ENCODE measurements around the gene PAX8.
"Not testable (repeated sequence)": the region's sequence is repeated elsewhere in the genome, so short reads cannot be mapped to it uniquely, and the experiment has no call there.

PAX8 gene

DNA sequence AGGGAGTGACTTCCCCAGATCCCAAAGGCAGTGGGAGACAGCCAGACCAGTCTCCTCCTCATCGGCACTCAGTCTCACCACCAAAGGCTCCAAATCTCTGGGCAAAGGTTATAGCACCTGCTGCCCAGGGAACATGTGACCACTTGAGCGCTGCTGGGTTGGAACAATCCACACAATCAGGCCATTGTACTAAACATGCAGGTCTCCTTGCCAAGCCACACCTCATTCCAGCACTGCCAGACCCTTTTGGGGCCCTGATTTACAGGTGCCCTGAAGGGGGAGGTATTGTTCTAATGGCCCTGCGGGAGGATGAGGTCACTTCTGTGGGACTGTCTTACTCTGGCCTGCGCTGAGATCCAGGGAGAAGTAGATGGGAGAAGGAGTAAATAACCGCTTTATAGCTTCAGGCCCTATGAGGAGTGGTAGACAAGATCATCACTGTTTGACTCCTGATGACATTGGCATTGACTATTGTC lies 10.0 kb upstream of the PAX8 start:
- not testable (repeated sequence) for DNase-seq (ENCODE audit: low spot score)

DNA sequence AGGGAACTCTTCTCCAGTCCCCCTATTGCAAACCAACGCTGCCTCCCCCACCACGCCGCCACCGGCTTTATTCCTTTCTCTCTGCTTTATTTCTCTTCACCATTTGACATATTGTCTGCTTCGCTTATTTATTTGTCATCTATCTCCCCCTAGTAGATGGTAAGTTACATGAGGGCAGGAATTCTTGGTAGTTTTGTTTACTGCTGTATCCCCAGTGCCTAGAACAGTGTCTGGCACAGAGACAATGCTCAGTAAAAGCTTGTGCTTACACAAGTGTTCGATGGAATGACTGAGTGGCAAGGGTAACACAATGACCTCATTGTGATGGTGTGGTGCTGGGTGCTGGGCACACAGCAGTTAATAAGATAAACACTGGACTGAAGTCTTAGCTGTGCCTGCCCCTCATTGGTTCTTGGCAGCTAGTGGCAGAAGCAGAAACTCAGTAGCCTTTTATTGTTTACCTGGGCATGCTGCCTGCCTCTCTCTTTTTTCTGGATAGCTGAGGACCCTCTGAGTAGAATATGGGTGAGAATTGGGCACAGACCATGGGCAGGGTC lies 9.5 kb upstream of the PAX8 start:
- DNase-seq (ENCODE audit: low spot score) = not testable (repeated sequence)

DNA sequence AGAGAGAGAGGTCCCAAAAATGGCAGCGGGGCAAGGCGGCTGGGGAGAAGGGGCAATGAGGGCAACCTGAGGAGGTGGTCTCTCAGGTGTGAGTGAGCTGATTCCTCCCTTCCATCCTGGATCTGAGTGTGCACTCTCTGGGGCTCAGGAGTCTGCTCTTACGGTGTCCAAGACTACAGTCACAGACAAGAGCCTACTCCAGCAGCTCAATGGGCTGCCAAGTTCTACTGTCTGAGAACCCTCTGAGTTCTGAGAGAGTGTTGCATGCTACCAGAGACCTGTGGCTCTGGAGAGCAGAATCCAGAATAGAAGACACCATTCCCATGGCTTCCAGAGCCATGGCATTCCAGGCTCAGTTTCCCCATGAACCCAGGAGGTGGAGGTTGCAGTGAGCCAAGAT lies 7.1 kb upstream of the PAX8 start:
- no peak for DNase-seq (ENCODE audit: low spot score)

DNA sequence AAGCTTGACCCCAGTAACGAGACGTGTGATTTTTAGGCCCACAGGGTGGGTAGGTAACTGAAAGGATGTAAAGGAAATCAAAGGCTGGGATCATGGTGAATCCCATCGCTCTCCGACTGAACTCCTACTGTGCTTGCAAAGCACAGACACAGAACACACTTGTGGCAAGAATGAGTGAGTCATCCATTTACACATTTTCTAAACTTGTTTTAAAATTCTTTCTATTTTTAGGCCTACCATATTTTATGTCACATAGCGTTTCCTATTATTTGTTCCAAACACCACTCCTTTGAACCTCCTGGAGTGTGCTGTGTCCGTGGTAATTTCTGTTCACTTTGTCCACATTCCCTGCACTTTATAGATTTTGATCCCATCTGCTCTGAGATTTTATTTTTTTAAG lies 6.3 kb upstream of the PAX8 start:
- DNase-seq (ENCODE audit: low spot score) = not testable (repeated sequence)

DNA sequence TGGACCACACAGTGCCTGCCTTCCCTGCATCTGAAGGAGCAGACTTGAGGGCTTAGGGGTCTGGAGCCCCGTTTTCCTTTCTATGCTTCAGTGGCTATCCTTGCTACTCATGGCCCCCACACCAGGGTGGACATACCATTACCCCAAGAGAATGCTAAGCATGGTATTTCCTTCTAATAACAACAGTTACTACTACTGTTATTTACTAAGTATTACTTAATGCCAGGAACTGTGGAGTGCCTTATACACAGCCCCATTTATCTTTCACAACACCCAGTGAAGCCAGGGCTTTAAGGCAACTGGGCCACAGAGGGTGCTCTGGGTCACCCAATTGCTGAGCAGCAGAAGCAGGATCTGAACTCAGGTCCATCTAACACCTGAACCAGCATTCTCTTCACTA lies 5.8 kb upstream of the PAX8 start:
- no peak for DNase-seq (ENCODE audit: low spot score)

DNA sequence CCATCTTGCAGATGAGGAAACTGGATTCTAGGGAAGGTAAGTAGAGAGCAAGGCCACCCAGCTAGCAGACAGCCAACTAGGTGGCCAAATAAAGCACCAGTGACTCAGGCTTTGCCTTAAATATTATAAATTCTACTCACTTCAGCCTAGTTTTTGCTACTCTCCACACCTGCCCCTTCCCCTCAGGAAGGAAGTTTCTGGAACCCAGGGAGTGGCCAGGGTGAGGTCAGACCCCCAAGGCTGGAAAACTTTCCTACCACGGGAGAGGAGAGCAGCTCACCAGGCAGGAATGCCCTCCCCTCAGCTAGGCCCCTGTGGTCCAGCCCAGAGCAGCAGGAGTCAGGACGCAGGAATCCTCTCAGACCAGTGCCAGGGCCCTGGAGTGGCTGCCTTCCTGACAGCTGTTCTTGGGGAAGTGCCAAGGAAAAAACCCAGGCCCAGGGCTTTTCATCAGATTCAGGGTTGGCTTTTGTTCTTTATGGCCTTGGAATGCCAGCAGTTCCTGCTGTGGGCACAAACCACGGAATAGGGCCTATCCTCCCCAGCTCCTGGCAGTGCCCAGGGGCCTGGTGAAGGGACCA lies 5.1 kb upstream of the PAX8 start:
- no peak for DNase-seq (ENCODE audit: low spot score)

DNA sequence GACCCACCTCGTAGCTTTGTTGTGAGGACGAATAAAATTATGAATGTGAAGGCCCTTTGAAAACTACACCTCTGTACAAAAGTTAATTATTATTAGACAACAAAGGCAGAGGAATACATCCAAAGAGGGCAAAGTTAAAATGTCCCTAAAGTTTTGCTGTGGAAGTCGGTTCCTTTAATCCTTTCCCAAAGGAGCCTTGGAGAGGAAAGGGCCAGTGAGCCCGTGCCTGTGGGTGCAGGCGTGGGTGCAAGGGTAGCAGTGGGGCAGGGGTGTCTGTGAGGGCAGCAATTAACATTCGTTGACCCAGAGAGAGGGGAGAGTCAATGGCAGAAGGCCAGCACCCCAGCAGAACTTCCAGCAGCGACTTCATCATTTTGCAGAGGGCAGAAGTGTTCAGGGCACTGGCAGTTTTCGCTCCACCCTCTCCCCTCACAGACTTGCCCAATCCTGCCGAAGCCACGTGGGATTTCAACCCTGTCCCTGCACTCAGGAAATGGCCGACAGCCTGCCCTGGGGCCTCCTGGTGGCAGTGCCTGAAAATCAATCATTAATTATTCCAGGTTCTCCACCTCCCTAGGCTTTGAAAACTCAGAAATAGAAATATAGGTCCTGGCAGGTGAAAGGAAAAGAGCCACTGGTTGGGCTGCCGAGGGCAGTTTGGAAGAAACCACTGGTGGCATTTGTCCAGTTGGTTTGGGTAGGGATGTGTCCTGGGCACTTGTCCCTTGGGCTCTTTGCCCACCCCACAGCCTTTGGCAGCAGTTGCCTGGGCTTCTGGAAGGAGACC lies 4.2 kb upstream of the PAX8 start:
- DNase-seq (ENCODE audit: low spot score) = no peak

DNA sequence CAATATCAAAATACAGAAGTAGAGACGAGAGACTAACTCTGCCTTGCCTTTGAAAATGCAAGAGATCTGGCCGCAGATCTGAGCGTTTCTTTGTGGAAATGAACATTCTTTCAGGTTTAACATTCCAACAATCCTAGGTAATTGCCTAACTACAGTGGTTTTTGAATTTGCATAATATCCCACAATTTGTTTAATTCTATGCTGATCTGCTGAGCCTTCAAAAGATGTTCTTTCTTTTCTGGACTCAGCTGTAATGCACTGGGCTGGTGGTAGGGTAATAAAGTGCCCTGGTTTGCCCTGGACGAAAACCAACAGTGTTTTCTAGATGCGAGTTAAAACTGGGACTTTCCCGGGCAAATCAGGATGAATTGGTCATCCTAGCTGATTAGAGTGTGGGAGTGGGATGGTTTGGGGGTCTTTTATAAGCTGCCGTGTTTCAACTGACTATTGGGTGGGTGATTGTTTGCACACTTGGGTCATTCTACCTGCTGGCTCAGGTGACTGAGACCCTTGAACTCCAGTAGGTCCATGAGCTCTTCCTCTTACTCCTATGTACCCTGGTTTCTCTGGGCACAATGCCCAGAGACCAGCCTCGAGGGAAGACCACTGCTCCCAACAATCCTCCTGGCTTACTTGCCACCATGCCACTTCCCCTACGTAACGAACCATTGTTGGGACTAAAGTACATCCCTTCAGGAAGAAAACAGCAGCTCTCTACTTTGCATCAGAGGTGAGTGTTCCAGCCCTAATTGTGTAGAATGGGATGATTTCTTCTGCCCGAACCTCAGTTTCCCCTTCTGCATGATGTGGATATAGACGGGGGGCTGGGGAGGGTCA lies 3.4 kb upstream of the PAX8 start:
- DNase-seq (ENCODE audit: low spot score) = no peak

DNA sequence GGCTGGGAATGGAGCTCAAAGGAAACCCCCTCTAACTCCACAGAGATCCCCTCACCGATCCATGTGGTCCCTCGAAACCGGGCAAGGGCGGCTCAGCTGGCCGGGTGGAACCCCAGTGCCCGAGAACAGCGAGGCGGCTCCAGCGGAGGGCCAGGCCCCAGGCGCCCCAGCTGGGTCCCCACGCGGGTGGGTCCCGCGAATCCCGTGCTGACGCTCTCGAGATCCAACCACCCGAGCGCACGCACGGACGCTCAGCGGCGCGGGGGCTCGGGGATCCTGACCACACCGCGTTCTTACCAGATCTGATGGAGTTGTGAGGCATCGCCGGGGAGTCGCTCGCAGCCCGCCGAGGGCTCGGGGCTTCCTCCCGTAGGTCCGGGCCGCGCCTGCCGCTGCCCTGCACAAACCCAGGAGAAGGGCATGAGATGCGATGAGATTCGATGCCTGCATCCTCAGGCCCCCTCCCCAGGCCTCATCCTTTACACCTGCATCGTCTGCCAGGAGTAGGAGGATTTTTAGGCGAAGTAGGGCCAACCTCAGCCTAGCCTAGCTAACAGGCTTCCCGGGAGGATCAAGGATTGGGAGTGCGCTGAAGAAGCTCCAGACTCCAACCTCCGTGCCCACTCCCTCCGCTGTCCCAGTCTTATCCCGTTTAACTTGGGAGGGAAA lies 514 bp downstream of the PAX8 start:
- DNase-seq (ENCODE audit: low spot score) = no peak

DNA sequence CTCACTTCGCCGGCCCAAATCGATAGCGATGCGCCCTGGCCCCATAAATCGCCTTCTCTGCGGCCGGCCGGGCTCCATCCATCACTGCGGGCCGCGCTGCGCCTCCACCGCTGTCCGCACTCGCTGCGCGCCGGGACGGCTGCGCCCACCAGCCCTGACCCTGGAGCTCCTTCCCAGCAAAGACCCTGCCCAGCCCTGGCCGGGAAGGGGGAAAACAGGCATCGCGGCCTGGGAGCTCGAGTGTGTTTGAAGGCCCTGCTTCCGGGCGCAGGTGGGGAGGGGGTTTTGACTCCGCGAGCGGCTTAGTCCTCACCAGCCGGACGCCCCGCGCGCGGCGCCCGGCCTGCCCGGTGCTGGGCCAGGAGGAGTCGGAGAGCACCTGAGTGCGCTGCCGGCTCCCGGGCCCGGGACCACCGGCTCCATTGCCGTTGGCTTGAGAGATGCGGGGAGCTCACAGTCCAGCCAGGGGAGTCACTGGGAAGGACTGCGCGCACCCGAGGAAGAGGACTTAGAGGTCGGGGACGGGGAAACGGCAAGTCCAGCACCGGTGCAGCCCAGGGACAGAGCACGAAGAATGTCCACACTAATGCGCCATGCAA lies 1.1 kb downstream of the PAX8 start:
- DNase-seq (ENCODE audit: low spot score) = no peak

DNA sequence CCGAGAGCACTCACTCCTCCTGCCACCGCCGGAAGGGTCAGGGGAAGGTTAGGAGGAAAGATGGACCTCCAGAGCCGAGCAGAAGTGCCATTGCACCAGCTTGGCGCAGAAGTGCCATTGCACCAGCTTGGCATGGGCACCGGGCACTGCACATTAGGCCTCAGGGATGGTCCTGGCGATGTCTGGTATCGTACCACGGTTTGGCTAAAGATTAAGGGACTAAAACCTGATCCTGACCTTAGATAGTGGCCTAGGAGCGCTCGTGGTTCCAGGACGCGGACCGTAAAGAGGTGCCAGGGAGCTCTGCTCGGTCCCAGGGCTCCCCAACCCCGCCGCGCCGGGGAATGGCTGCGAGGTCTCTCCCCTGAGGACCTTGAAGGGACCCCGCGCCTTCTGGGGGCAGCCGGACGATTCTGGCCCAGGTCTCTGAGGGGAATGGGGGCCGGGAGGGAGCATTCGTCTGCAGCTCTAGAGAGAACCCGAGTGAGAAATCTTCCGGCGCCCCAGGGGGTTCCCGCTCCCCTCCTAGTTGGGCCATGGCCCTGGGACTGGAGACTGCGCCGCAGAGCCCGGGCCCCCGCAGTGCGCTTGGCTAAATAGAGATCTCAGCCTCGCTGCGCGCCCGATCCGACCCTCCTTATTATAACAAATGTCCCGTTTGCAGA lies 1.8 kb downstream of the PAX8 start:
- no peak for DNase-seq (ENCODE audit: low spot score)

DNA sequence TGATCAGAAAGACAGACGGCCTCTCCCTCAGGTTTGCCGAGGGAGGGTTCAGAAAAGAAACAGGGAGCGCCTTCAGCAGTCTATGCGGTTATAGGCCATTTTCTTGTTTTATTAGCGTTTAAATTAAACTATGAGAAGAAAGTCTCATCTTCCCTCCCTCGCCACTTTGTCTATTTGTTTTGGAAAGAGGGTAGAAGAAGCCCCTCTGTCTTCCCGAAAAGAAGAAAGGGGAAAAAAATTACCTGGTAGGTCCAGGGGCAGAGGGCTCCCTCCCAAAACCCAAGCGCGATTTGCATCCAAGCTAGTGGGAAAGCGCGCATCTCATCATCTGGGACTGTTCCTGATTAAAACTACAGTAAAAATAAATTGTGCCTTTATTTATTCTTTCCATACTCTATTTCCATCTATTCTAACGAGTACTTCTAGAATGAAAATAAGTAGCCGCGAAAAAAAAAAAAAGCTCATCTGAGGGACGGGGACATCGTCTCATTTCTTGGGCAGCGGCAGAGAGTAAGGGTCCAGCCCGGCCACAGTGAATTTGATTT lies 2.4 kb downstream of the PAX8 start:
- no peak for DNase-seq (ENCODE audit: low spot score)

DNA sequence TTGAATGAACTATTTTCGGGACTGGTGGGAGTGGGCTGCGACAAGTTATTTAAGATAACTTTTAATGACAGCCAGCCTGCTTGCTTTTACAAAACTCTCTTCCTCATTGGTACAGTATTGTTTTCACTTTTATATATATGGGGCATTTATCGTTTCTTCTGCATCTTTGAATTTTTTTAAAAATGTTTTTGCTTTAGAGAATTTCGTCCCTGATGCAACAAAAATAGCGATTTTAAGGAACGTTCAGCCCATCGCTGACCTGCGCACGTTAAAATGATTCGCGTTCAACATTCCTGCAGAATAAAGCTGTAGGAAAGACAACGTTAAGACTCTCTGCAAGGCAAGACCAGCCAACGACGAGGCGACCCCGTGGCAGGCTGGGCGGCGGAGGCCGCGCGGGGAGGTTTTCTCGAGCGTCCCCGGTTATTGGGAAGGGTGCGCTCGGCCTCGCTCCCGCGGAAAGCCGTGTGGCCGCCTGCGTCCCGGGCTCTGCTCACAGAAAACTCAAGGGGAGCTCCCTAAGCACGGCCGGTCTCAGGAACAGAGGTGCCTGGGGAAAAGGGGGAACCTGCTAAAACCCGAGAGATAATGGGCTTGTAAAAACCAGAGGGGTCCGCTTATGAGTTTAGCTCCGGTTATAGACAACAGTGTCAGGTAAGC lies 3.0 kb downstream of the PAX8 start:
- no peak for DNase-seq (ENCODE audit: low spot score)

DNA sequence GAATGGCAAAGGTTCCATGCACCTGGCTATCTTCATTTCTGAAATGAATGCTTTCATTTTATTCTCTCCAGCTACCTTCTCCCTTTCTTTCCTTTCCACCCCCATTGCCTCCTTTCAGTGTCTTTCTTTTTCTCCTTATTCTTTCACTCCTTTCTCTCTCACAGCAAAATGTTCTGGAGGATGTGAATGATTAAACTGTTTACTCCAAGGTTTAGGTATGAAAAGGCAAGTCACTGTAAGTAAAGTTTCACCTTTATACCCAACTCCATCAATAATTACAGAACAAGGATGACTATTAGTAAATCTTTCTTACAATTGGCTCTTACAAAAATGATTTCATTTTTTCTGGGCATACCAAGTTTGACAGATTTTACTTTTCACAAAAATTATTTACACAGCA lies 4.3 kb downstream of the PAX8 start:
- DNase-seq (ENCODE audit: low spot score) = no peak

DNA sequence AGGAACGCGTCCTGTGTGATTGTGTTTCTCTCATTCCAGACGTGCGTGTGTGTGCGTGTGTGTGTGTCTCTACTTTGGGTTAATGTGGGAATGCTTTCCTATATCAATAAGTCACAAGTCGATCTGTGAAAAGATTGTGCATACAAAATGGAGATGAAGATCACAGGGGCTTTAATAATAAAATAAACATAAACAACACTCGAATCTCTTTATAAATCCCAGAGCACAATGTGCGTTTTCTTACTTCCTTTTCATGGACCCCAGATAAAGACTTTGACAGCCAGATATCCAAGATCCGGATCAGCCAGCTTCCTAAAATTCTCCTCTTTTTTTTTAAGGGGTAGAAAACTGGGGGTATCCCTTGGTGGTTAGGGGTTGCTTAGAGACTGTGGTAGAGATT lies 4.7 kb downstream of the PAX8 start:
- DNase-seq (ENCODE audit: low spot score) = no peak

DNA sequence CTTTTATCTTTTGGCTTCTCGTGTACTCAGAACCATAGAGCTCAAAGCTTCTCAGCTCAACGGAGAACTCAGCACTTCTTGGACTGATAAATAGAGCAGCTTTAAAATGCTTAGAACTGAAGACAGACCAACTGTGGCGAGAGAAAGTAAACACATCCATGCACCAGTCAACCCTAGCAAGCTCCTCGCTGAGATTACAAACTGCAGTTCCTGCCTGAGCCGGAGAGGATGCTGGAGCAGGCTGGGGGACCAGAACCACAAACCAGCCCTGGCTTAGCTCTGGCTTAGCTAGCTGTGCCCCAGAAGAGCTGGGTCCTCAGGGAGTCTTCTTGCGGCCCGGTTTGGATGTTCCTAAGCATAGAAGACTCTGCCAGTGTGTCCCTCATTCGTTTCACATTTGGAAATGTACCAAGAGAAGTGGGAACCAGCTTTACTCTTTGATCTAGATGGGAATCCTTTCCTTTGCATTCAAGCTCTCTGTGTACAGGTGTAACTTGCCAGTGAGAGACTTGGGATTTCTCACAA lies 5.6 kb downstream of the PAX8 start:
- DNase-seq (ENCODE audit: low spot score) = peak; percentile 46

DNA sequence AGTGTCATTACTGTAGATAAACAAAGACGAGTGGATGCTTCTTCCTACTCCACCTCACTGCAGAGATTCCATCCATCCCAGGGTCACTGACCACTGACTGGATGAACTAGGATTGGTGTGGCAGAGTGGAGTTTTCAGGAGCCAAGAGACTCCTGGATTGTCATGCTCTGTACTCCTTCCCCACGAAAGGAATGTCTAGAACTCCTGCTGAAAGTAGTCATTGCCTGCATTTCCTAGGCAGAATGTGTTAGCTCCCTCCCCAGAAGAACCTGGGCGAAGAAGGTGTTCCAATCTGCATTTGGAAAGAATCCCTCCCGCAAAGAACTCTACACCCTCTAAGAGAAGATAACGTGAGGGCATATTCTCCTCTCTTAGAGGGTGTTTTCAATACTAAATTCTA lies 6.2 kb downstream of the PAX8 start:
- DNase-seq (ENCODE audit: low spot score) = no peak

DNA sequence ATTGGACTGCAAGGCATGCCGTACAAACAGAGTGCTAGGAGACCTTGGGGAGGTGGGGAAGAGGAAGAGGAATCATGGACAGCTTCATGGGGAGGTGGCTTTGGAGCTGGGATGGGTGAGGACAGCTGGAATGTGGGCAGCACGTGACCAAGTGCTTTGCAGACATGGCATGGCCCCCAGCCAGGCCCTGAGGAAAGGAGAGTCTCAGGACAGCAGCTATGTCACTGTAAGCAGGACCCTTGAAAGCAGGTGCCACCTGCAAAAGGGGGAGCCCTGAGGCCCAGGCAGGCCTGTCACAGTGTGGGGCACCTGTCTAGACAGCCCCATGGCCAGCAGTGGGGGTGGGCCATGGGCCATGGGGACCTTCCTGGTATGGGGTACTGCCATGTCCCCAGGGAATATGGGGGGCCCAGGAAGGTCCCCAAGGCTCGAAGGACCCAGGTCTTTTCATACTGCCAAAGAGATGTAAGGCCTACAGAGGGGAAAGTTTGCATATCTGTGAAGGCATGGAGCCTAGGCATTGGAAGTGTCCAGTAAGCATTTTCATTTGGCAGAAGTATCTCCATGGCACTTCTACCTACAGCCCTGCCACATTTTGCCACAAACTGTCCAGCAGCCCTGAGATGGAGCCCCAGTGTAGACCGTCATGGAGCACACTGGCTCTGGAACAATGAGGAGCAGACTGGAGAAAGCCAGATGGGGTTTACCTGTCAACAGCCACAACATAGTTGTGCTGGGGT lies 9.9 kb downstream of the PAX8 start:
- no peak for DNase-seq (ENCODE audit: low spot score)

DNA sequence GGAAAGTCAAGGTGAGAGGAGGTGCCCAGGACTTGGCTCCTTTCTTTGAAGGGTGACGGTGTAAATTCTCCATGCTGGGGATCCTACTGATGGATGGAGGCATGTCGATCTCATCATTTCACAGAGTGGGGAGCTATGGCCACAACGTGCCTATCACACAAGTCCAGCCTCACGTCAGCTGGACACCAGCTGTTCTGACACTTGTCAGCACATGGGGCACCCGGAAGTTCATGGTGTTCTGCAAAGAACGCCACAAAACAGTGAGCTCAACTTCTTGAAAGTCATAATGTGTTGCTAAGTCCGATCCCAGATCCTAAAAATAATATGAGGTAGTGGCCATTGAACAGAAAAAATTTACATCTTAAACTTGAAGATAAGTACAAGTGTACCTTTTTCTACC lies 12.3 kb downstream of the PAX8 start:
- no peak for DNase-seq (ENCODE audit: low spot score)

All from NAMALWA (cell line).